Cardiac fibroblast (primary cell): ENCODE results near the gene RAG2.

Experiments used
- DNase-seq, 2 donors: peaks; one replicate each; pipeline versions ENCODE4 v3.0.0 to v3.0.0-alpha.2; 2010; ENCODE audit warnings: low read depth in 2 of 2
- H3K4me3 ChIP-seq, 2 donors: replicated peaks in 1 of 2; 1 replicate in 1 of 2; 2 replicates in 1 of 2; pipeline ENCODE4 v1.5.1; 2011; ENCODE audit warnings: low read depth in 2 of 2, low read length in 2 of 2, mild to moderate bottlenecking in 2 of 2, moderate library complexity in 1 of 2
- TF ChIP-seq, protein P1 (sequence below): IDR thresholded peaks from one replicate; pipeline ENCODE4 v1.5.1; 2011; ENCODE audit warnings: low read depth, mild to moderate bottlenecking, low read length, inconsistent platforms

The RAG2 gene

GRCh38 chr11:36617543-36618362 is 19.7 kb upstream of the RAG2 start:
- TF ChIP-seq, protein P1, sequence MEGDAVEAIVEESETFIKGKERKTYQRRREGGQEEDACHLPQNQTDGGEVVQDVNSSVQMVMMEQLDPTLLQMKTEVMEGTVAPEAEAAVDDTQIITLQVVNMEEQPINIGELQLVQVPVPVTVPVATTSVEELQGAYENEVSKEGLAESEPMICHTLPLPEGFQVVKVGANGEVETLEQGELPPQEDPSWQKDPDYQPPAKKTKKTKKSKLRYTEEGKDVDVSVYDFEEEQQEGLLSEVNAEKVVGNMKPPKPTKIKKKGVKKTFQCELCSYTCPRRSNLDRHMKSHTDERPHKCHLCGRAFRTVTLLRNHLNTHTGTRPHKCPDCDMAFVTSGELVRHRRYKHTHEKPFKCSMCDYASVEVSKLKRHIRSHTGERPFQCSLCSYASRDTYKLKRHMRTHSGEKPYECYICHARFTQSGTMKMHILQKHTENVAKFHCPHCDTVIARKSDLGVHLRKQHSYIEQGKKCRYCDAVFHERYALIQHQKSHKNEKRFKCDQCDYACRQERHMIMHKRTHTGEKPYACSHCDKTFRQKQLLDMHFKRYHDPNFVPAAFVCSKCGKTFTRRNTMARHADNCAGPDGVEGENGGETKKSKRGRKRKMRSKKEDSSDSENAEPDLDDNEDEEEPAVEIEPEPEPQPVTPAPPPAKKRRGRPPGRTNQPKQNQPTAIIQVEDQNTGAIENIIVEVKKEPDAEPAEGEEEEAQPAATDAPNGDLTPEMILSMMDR = no peak
- no peak overlapping the region for H3K4me3 ChIP-seq
- DNase-seq = no peak

- TF ChIP-seq, protein P1 = no peak
- H3K4me3 ChIP-seq = no peak overlapping the region
- DNase-seq = no peak
Measured at GRCh38 chr11:36615826-36616225, 17.8 kb upstream of the RAG2 start.

DNA sequence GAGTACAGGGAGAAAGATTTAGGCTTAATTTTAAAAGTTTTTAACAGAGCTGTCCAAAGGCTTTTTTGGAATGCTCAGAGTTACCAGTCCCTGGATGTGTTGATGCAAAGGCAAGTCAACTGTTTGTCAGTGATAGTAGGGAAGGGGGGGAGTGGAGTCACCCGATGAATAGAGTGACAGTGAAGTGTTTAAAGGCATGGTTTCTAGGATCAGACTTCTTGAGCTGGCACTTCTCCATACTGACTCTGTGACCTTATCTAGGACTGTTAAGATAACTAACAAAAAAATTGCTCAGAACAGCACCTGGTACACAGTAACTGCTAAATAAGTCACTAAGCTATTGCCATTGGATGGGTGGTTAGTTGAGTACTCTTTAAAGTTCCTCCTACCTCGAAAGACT is 11.3 kb upstream of the RAG2 start:
- no peak for DNase-seq
- H3K4me3 ChIP-seq = no peak overlapping the region
- TF ChIP-seq, protein P1 = no peak

- TF ChIP-seq, protein P1 = no peak
- DNase-seq = no peak
Measured at GRCh38 chr11:36608491-36609199, 10.6 kb upstream of the RAG2 start.

DNA sequence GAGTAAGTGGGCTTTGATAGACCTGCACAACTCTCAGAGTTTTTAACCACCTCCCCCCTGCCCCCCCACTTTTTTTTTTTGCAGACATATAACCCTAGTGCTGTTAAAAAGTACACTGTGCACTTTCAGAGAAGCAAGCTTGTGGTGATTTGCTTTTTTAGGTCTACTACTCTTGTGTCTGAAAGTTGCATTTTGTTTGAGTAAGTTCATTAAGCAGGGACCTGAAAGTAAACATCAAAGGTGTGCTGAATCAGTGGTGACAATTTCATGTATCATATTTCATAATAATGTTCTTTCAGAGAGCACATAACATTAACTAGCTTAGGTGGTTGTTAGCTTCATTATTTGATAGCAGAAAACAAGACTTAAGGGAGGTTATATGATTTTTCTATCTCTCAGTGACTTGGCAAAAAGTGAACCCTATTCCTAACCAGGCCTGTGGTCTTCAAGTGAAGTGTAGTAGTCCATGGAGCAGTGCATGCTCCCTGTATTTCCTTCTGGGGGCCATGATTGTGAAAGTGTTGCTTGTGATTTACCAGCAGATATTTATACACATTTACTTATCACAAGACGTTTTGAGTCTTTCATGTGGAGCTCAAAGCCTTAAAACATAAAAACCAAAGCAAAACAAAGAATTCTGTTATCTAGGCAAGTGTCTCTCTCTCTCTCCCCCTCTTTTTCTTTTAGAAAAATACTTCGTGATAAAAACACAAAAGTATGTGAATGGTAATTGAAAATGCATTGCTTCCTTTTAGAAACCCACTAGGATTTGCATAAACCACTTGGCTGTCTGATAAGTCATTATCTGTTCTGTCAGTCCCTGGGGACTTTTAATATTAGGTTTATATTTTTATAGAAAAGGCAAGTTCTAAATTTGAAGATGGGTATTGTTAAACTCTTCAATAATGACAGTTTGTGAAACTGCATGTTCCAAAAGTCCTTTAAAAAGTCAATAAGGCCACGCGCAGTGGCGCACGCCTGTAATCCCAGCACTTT is 7.5 kb upstream of the RAG2 start:
- DNase-seq = no peak
- no peak overlapping the region for H3K4me3 ChIP-seq
- TF ChIP-seq, protein P1 = no peak

More at GRCh38 chr11:36608491-36609199, 10.6 kb upstream of the RAG2 start:
- no peak overlapping the region for H3K4me3 ChIP-seq

DNA sequence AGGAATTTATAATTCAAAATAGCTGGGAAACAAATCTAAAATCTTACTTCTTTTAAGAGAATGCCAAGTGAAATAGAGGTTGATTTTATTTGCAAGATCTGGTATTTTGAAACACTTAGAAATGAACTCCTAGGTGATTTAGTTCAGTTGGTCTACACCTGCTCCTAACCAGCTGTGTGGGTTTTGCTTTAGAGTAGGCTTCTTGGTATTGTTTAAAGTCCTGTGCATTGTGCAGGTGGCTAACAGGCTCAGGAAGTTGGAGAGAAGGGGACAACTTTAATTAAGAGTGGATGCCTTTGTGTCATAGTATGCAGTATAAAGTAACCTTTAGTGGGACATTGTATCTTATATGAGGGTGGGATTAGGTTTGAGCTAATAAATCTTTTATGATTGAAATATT is 4.1 kb upstream of the RAG2 start:
- TF ChIP-seq, protein P1 = no peak
- H3K4me3 ChIP-seq = no peak overlapping the region
- no peak for DNase-seq
